H1 (cell line): ENCODE measurements around the gene TOP3A. TPM values are rescaled to one million over a fixed set of nuclear protein-coding genes. Genes with fewer than 3 reads are reported as not detected.

Experiments used
- CTCF ChIA-PET: fragments of 300-600 bp; sonication (Branson Sonifier 250); formaldehyde crosslinking; loops from one replicate; lab custom pipeline; 2021; ENCODE audit not compliant: partially characterized antibody; lab: Charles Lee
- POLR2A ChIA-PET: fragments of 300-600 bp; sonication (Branson Sonifier 250); formaldehyde crosslinking; loops from one replicate; lab custom pipeline; 2021; ENCODE audit warnings: inconsistent platforms; ENCODE audit not compliant: partially characterized antibody; lab: Charles Lee
- DNase-seq, 2 experiments: peaks; one replicate each; pipeline versions ENCODE4 v3.0.0 to v3.0.0-alpha.2; 2010 to 2022; ENCODE audit warnings: low spot score in 2 of 2, low read depth in 1 of 2, mixed read lengths in 1 of 2
- FAIRE-seq: peaks from 2 replicates; lab custom pipeline; 2011; peaks lifted over from hg19 to GRCh38; lab: Jason Lieb, UNC
- H2AFZ ChIP-seq: 2 replicates; pipeline ENCODE4 v1.8.1; 2012; ENCODE audit warnings: low read length, inconsistent platforms
- H2AK5ac ChIP-seq: 2 replicates; pipeline ENCODE4 v1.6.1; 2013; ENCODE audit warnings: low read depth, low read length
- H2BK120ac ChIP-seq: replicated peaks from 2 replicates; pipeline ENCODE3; 2013; ENCODE audit warnings: low read depth, low read length, inconsistent platforms
- H2BK12ac ChIP-seq: 2 replicates; pipeline ENCODE4 v1.6.1; 2013; ENCODE audit warnings: low read depth, low read length
- H2BK15ac ChIP-seq: 2 replicates; pipeline ENCODE4 v1.6.1; 2013; ENCODE audit warnings: low read length
- H2BK20ac ChIP-seq: 2 replicates; pipeline ENCODE4 v1.6.1; 2013; ENCODE audit warnings: low read length
- H2BK5ac ChIP-seq: 2 replicates; pipeline ENCODE4 v1.6.1; 2013; ENCODE audit warnings: low read depth, low read length
- H3K14ac ChIP-seq: 2 replicates; pipeline ENCODE4 v1.6.1; 2013; ENCODE audit warnings: inconsistent platforms; ENCODE audit not compliant: insufficient read length
- H3K18ac ChIP-seq: 2 replicates; pipeline ENCODE4 v1.6.1; 2013; ENCODE audit warnings: low read length; ENCODE audit errors: extremely low read depth
- H3K23ac ChIP-seq: 2 replicates; pipeline ENCODE4 v1.6.1; 2013; ENCODE audit warnings: inconsistent platforms; ENCODE audit not compliant: insufficient read length
- H3K23me2 ChIP-seq: 2 replicates; pipeline ENCODE4 v1.6.1; 2013; ENCODE audit warnings: low read depth, low read length
- H3K27ac ChIP-seq: 2 replicates; pipeline ENCODE4 v1.6.1; 2011; ENCODE audit warnings: low read depth, low read length, inconsistent platforms
- H3K27me3 ChIP-seq, 4 experiments: replicated peaks in 1 of 4; 1 replicate in 1 of 4; 2 replicates in 3 of 4; pipeline versions ENCODE4 v1.6.1 to v1.8.1; 2011 to 2013; ENCODE audit warnings: low read length in 3 of 4, mild to moderate bottlenecking in 3 of 4, inconsistent platforms in 2 of 4, mixed read lengths in 2 of 4, moderate library complexity in 1 of 4; ENCODE audit not compliant: control insufficient read depth in 3 of 4, insufficient read depth in 3 of 4; ENCODE audit errors: extremely low read depth in 1 of 4
- H3K36me3 ChIP-seq, 4 experiments: 2 replicates each; pipeline versions ENCODE4 v1.6.1 to v1.8.1; 2011 to 2013; ENCODE audit warnings: mild to moderate bottlenecking in 4 of 4, low read length in 3 of 4, moderate library complexity in 2 of 4, control low read depth in 1 of 4, inconsistent platforms in 1 of 4; ENCODE audit not compliant: insufficient read depth in 4 of 4, control insufficient read depth in 2 of 4
- H3K4ac ChIP-seq: replicated peaks from 2 replicates; pipeline ENCODE3; 2013; ENCODE audit warnings: low read length, low read depth, mixed read lengths, inconsistent platforms; ENCODE audit not compliant: insufficient read length
- H3K4me1 ChIP-seq, 4 experiments: replicated peaks in 1 of 4; 1 replicate in 1 of 4; 2 replicates in 3 of 4; pipeline versions ENCODE4 v1.6.1 to v1.8.1; 2011 to 2013; ENCODE audit warnings: low read length in 3 of 4, inconsistent platforms in 2 of 4, mixed read lengths in 1 of 4; ENCODE audit not compliant: insufficient read depth in 4 of 4, control insufficient read depth in 3 of 4
- H3K4me2 ChIP-seq, 2 experiments: 2 replicates each; pipeline versions ENCODE4 v1.6.1 to v1.8.1; 2011 to 2013; ENCODE audit warnings: low read depth in 2 of 2, low read length in 2 of 2, control low read depth in 1 of 2, inconsistent platforms in 1 of 2, mild to moderate bottlenecking in 1 of 2; ENCODE audit not compliant: insufficient read depth in 1 of 2
- H3K4me3 ChIP-seq, 4 experiments: fragments of 200-600, 300-600 bp in 1 of 4; sonication (generic), shearing (Covaris generic), sonication (Bioruptor Twin) in 1 of 4; 2 replicates each; pipeline versions ENCODE4 v1.5.1 to v1.8.1; 2011 to 2016; ENCODE audit warnings: low read length in 4 of 4, low read depth in 3 of 4, control low read depth in 2 of 4, inconsistent platforms in 2 of 4, mild to moderate bottlenecking in 2 of 4, mixed read lengths in 1 of 4, moderate library complexity in 1 of 4; ENCODE audit not compliant: insufficient read depth in 2 of 4; ENCODE audit errors: extremely low read depth in 1 of 4
- H3K56ac ChIP-seq: replicated peaks from 2 replicates; pipeline ENCODE3; 2013; ENCODE audit warnings: low read depth, mild to moderate bottlenecking, mixed read lengths, low read length, inconsistent platforms; ENCODE audit not compliant: insufficient read length
- H3K79me1 ChIP-seq: 2 replicates; pipeline ENCODE4 v1.6.1; 2013; ENCODE audit warnings: low read depth, low read length, control low read depth
- H3K79me2 ChIP-seq, 2 experiments: 2 replicates each; pipeline versions ENCODE4 v1.6.1 to v1.8.1; 2012 to 2013; ENCODE audit warnings: low read length in 2 of 2, mild to moderate bottlenecking in 2 of 2, inconsistent platforms in 1 of 2; ENCODE audit not compliant: insufficient read depth in 2 of 2, control insufficient read depth in 1 of 2
- H3K9ac ChIP-seq, 4 experiments: replicated peaks in 1 of 4; 1 replicate in 1 of 4; 2 replicates in 3 of 4; pipeline versions ENCODE4 v1.6.1 to v1.8.1; 2011 to 2013; ENCODE audit warnings: low read depth in 3 of 4, low read length in 3 of 4, control low read depth in 2 of 4, mild to moderate bottlenecking in 2 of 4, moderate library complexity in 2 of 4, inconsistent platforms in 1 of 4; ENCODE audit errors: extremely low read depth in 1 of 4
- H3K9me3 ChIP-seq, 2 experiments: 2 replicates each; pipeline versions ENCODE4 v1.6.1 to v1.8.1; 2012 to 2013; ENCODE audit warnings: mild to moderate bottlenecking in 2 of 2, moderate library complexity in 2 of 2, control low read depth in 1 of 2, inconsistent platforms in 1 of 2, low read depth in 1 of 2, low read length in 1 of 2, mixed read lengths in 1 of 2; ENCODE audit not compliant: insufficient read depth in 2 of 2
- H4K20me1 ChIP-seq, 2 experiments: replicated peaks in 1 of 2; 2 replicates each; pipeline versions ENCODE3 to v1.8.1; 2011 to 2013; ENCODE audit warnings: inconsistent platforms in 2 of 2, low read length in 2 of 2, mild to moderate bottlenecking in 1 of 2; ENCODE audit not compliant: insufficient read depth in 2 of 2, control insufficient read depth in 1 of 2
- H4K5ac ChIP-seq: 2 replicates; pipeline ENCODE4 v1.6.1; 2013; ENCODE audit warnings: low read length, low read depth, mixed read lengths, inconsistent platforms; ENCODE audit not compliant: insufficient read length
- H4K8ac ChIP-seq: 2 replicates; pipeline ENCODE4 v1.8.0; 2013; ENCODE audit warnings: mild to moderate bottlenecking, moderate library complexity, low read length, inconsistent platforms; ENCODE audit not compliant: insufficient read depth; ENCODE audit errors: extremely low read depth
- H4K91ac ChIP-seq: replicated peaks from 2 replicates; pipeline ENCODE3; 2013; ENCODE audit warnings: low read length, mixed read lengths, inconsistent platforms; ENCODE audit not compliant: insufficient read length
- BACH1 ChIP-seq: IDR thresholded peaks from 2 replicates; pipeline ENCODE4 v1.6.1; 2012; ENCODE audit warnings: low read length, improper control_type of control experiment
- CBX5 ChIP-seq: fragments of 300-800, 300-1000 bp; sonication (generic); IDR thresholded peaks from 2 replicates; pipeline ENCODE4 v1.7.1; 2016; ENCODE audit warnings: antibody characterized with exemption, low read length, low read depth
- CEBPB ChIP-seq: IDR thresholded peaks from 2 replicates; pipeline ENCODE4 v1.6.1; 2012; ENCODE audit warnings: low read depth, low read length
- EZH2 ChIP-seq: fragments of 200-600 bp; sonication (generic); IDR thresholded peaks from 2 replicates; pipeline ENCODE4 v1.7.1; 2012; ENCODE audit warnings: low read depth, mild to moderate bottlenecking, moderate library complexity, low read length, inconsistent platforms; ENCODE audit not compliant: severe bottlenecking
- POLR2A ChIP-seq, 2 experiments: IDR thresholded peaks; 1 replicate in 1 of 2; 2 replicates in 1 of 2; pipeline ENCODE4 v1.6.1; 2011; ENCODE audit warnings: low read depth in 2 of 2, low read length in 2 of 2, mild to moderate bottlenecking in 2 of 2; ENCODE audit errors: control extremely low read depth in 1 of 2
- SP2 ChIP-seq: IDR thresholded peaks from 2 replicates; pipeline ENCODE4 v1.6.1; 2012; ENCODE audit warnings: mild to moderate bottlenecking, low read length, inconsistent platforms
- WGBS, 2 experiments: shearing (Covaris generic) in 1 of 2; methylation state at CpG; one replicate each; pipeline versions ENCODE4 v1.1.6 to v1.1.7; 2013 to 2015; ENCODE audit warnings: low lambda C conversion rate in 2 of 2, mixed read lengths in 2 of 2, inconsistent platforms in 1 of 2, low coverage in 1 of 2, missing lambda C conversion rate in 1 of 2; ENCODE audit not compliant: insufficient replicate concordance in 2 of 2, insufficient coverage in 1 of 2, insufficient read length in 1 of 2; ENCODE audit errors: extremely low coverage in 1 of 2, missing lambda C conversion rate in 1 of 2; 5-methylcytosine and 5-hydroxymethylcytosine counted together
- polyA plus RNA-seq, 7 experiments: library from polyadenylated mRNA; depleted of rRNA in 3 of 7; stranded (reverse) in 5 of 7; unstranded in 2 of 7; fragments of >200 nt in 5 of 7; fragments of 200-250 nt in 2 of 7; gene quantifications; 1 replicate in 5 of 7; 2 replicates in 1 of 7; 4 replicates in 1 of 7; pipeline versions ENCODE4 v1.2.1 to v1.2.3, GENCODE V29; 2011 to 2013; ENCODE audit warnings: missing spikeins in 2 of 7, mixed read lengths in 2 of 7
- total RNA-seq: library from RNA; stranded (reverse); fragmentation: NEBNext Ultra II Directional; extraction: Animal tissue kit (Norgen Biotek cat#: 25700); gene quantifications from 2 replicates; pipeline ENCODE4 v1.2.1, GENCODE V29; 2021
- TF ChIP-seq, protein P1 (sequence below): IDR thresholded peaks from 2 replicates; pipeline ENCODE4 v1.6.1; 2012; ENCODE audit warnings: inconsistent platforms
- TF ChIP-seq, protein P2 (sequence below): IDR thresholded peaks from 2 replicates; pipeline ENCODE4 v1.6.1; 2011; ENCODE audit warnings: low read length, improper control_type of control experiment
- TF ChIP-seq, protein P3 (sequence below): IDR thresholded peaks from 2 replicates; pipeline ENCODE4 v1.6.1; 2012; ENCODE audit warnings: low read length, inconsistent platforms

The TOP3A gene
- total and polyA plus RNA-seq, 2 of the 8 experiments (the other 6 are each of a cell fraction or from before 2014, with no cell fraction given): 23.4 to 54.3 TPM

DNA sequence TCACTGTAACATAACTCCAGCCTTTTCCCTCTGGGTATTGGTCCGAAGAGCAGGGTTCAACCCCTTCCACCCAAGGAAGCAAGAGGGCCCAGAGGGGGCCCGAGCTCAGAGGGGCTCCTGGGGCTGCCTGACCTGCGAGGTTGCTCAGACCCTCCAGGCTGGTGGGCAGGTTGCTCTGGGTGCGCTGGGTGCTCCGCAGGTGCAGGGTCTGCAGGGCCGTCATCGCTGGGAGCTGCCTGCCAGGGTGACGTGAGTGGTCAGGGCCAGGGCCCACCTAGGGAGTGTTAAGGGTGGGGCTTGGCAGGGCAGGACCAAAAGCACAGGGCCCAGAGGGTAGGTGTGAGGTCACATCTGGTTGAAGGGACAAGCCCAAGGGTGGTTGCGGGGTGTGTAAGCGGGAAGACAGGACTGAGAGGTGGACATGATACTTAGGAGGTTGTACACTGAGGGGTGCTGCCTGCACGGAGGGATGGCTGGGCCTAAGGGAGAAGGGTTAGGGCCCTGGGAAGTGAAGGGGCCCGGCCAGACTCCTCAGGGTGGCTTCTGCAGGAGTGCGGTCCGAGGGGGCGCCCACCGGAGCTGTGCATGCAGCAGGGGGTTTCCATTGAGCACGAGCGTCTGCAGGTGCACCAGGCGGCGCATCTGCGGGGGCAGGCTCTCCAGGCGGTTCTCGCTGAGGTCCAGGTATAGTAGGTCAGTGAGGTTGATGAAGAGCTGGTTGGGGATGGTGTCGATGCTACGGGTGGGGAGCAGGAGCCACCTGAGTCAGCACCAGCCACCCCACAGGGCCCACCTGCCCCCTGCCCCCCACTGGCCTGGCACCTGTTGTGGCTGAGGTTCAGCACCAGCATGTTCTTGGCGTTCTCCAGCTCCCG lies 60.6 kb downstream of the TOP3A start:
- Histone ChIP-seq H2BK20ac (no peak overlapping the region), H2BK5ac (no peak overlapping the region), H3K79me2 (peaks cover 0 to 18% of the 10 kb centered on the region in 2 experiments; a peak in 1 of 4 replicates), H3K56ac (no peak overlapping the region), H4K8ac (peak overlapping the region; percentile 35; the same call in 1 of the 2 replicates), H3K27ac (no peak overlapping the region), H2BK15ac (no peak overlapping the region), H3K18ac (no peak overlapping the region), H4K5ac (no peak overlapping the region), H3K79me1 (peaks cover 14% of the 10 kb centered on the region), H3K9ac (no peak overlapping the region), H3K23ac (no peak overlapping the region), H3K4me3 (no peak overlapping the region), H3K4me1 (peaks cover 0 to 21% (median 11%) of the 10 kb centered on the region in 4 experiments; a peak in 6 of 7 replicates), H4K20me1 (peaks cover 5 to 11% of the 10 kb centered on the region in 2 experiments), H3K27me3 (no peaks in the 10 kb centered on the region), H3K23me2 (peaks cover 7% of the 10 kb centered on the region), H3K4ac (no peak overlapping the region), H2BK120ac (no peak overlapping the region), H3K9me3 (no peaks in the 10 kb centered on the region), H3K36me3 (peaks cover 33 to 59% (median 50%) of the 10 kb centered on the region in 4 experiments), H2AK5ac (no peak overlapping the region), H2BK12ac (0 out of 2 replicates have a peak overlapping the region, but pooled peaks have one; percentile 17), H2AFZ (no peak overlapping the region), H4K91ac (no peak overlapping the region), H3K14ac (no peak overlapping the region), H3K4me2 (no peak overlapping the region)
- CTCF ChIA-PET: interaction anchor here (0.7 to 3.9 kb wide), 9 partner anchors 11 to 111 kb away, joined by 3 to 16 read pairs (median 4); no protein-coding TSS in a partner anchor
- POLR2A ChIA-PET: interaction anchor here (0.6 to 11.5 kb wide), 10 partner anchors 10 to 109 kb away, joined by 3 to 171 read pairs (median 4); partner anchors contain the start of gene TOP3A
- DNase-seq (no peak), FAIRE-seq (no peak)
- WGBS, 2 experiments: 95% methylated on average over 25 of the region's 27 CpGs; no CpG with 5 or more reads in 1 of the 2 experiments
- TF ChIP-seq, protein P1, sequence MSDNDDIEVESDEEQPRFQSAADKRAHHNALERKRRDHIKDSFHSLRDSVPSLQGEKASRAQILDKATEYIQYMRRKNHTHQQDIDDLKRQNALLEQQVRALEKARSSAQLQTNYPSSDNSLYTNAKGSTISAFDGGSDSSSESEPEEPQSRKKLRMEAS: no peak
- TF ChIP-seq, protein P2, sequence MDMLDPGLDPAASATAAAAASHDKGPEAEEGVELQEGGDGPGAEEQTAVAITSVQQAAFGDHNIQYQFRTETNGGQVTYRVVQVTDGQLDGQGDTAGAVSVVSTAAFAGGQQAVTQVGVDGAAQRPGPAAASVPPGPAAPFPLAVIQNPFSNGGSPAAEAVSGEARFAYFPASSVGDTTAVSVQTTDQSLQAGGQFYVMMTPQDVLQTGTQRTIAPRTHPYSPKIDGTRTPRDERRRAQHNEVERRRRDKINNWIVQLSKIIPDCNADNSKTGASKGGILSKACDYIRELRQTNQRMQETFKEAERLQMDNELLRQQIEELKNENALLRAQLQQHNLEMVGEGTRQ: no peak
- TF ChIP-seq SP2: no peak
- no peak for TF ChIP-seq EZH2
- TF ChIP-seq CEBPB: no peak
- no peak for TF ChIP-seq CBX5
- TF ChIP-seq POLR2A (IDR thresholded peaks at IDR 0.05; ENCODE audit: control extremely low read depth in 1 of 2, low read depth in 2 of 2, low read length in 2 of 2): no peak
- TF ChIP-seq BACH1: no peak
- TF ChIP-seq, protein P3, sequence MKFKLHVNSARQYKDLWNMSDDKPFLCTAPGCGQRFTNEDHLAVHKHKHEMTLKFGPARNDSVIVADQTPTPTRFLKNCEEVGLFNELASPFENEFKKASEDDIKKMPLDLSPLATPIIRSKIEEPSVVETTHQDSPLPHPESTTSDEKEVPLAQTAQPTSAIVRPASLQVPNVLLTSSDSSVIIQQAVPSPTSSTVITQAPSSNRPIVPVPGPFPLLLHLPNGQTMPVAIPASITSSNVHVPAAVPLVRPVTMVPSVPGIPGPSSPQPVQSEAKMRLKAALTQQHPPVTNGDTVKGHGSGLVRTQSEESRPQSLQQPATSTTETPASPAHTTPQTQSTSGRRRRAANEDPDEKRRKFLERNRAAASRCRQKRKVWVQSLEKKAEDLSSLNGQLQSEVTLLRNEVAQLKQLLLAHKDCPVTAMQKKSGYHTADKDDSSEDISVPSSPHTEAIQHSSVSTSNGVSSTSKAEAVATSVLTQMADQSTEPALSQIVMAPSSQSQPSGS: no peak
